ENCODE measurements around the gene TCN2. TPM values are rescaled to one million over a fixed set of nuclear protein-coding genes. Genes with fewer than 3 reads are reported as not detected.

Gene TCN2
- total and polyA plus RNA-seq, 9 of the 15 experiments (the other 6 are each of a cell fraction or from before 2014, with no cell fraction given) = 0.88 to 5.4 (median 1.7) TPM

- no peaks in the 10 kb centered on the region for H3K9me3 ChIP-seq (replicated peaks; ENCODE audit: control insufficient read depth, insufficient read depth, low read depth, low read length)
- peak overlapping the region; percentile 61 for H3K4me3 ChIP-seq
- peak overlapping the region; percentile 90 to 92 for H3K9ac ChIP-seq (ENCODE audit: insufficient read depth in 1 of 2, low read depth in 2 of 2, low read length in 2 of 2)
- peak overlapping the region; percentile 96 for H3K4me2 ChIP-seq (ENCODE audit: insufficient read depth, low read length)
- DNase-seq (ENCODE audit: extremely low read depth in 1 of 4, low spot score in 3 of 4) (no peak), ATAC-seq (peak; percentile 34), FAIRE-seq (peak; percentile 63)
- peak overlapping the region; percentile 93 for H3K27ac ChIP-seq (ENCODE audit: extremely low read depth, low read depth, low read length)
- H3K27me3 ChIP-seq (ENCODE audit: control insufficient read depth in 2 of 2, insufficient read depth in 2 of 2, low read length in 2 of 2) = no peaks in the 10 kb centered on the region
- under 1% methylated on average over 14 of the region's 14 CpGs for WGBS (ENCODE audit: insufficient coverage, low coverage, missing lambda C conversion rate)
- TSS peak; percentile 49 for BruUV-seq (replicated peaks)
- in situ Hi-C loops (cut with MboI) = no loop called here
- POLR2A ChIA-PET = interaction anchor here (0.6 to 1.8 kb wide), 7 partner anchors 10 to 95 kb away, joined by 3 to 11 read pairs (median 5); partner anchors contain the start of gene TCN2
- peaks cover 0 to 6% of the 10 kb centered on the region in 2 experiments; a peak in 2 of 5 replicates for H3K4me1 ChIP-seq (replicated peaks in 1 of 2; ENCODE audit: control insufficient read depth in 2 of 2, insufficient read depth in 2 of 2, low read length in 2 of 2)
- no peaks in the 10 kb centered on the region for H3K9me1 ChIP-seq (ENCODE audit: control insufficient read depth, insufficient read depth, low read length)
- H4K20me1 ChIP-seq (replicated peaks; ENCODE audit: control insufficient read depth, insufficient read depth, low read length) = no peaks in the 10 kb centered on the region
- intact Hi-C loops (cut with micrococcal nuclease) = no loop called here
- peaks cover 32% of the 10 kb centered on the region for H3K79me2 ChIP-seq (ENCODE audit: control insufficient read depth, insufficient read depth, low read length)
- H3K36me3 ChIP-seq (ENCODE audit: control insufficient read depth, insufficient read depth, low read length) = peaks cover 44% of the 10 kb centered on the region
- TF ChIP-seq KDM5B (IDR thresholded peaks at IDR 0.05; ENCODE audit: insufficient replicate concordance, low read depth, low read length) (peak; percentile 18), HMGN3 (IDR thresholded peaks at IDR 0.05; ENCODE audit: borderline replicate concordance, extremely low read depth, insufficient read length, low read depth, low read length) (no peak), KAT7 (CRISPR knock-in tag; IDR thresholded peaks at IDR 0.05; ENCODE audit: borderline replicate concordance) (peak; percentile 67; the same call in 1 of the 2 replicates)
- CTCF ChIA-PET (ENCODE audit: low intra/inter-chr PET ratio) = no interaction called here
- peak overlapping the region; percentile 90 for H2AFZ ChIP-seq (ENCODE audit: low read depth, low read length)
Observed at GRCh38 chr22:30591191-30591587, 15.8 kb upstream of the TCN2 start.

All from K562 (cell line).